ENCODE results near the gene MYO3B.

The MYO3B gene

DNA sequence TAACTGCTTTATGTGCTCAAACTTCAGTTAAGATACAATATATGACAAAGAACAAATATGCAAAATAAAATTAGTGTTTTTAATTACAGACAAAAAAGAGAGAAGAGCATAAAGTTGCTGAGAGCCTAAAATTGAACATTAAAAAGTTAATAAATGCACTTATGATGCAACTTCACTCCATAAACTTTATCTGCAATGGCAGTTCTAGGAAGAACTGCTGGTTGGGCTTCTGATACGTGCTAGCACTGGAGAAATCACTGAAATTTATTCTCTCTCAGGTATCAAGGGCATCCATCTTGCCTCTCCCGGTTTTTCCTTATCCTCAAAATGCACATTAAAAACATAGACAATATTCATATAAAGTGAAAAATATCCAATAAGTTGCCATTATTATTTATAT lies 35.7 kb downstream of the MYO3B start:
- DNase-seq, result no peak

DNA sequence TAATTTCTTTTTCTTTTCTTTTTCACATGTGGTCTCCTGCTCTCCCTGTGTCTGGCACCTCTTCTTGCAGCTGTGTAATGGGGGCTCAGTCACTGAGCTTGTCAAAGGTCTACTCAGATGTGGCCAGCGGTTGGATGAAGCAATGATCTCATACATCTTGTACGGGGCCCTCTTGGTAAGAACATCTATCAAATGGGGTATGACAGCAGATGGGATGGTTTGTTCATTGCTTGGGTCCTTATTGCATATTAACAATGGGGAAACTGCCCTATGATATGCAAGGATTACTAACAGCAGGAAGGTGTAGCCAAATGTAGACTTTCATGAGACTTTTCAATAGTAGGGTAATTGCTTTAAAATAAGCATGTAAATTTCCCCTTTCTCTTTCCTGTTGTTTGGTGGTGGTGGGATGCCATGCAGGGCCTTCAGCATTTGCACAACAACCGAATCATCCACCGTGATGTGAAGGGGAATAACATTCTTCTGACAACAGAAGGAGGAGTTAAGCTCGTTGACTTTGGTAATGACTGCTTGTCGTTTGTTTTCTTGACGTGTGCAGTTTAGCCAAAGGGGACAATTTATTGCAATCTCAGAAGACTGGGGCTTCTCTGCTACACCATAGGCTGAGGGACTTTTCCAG lies 36.5 kb downstream of the MYO3B start:
- DNase-seq, result no peak

DNA sequence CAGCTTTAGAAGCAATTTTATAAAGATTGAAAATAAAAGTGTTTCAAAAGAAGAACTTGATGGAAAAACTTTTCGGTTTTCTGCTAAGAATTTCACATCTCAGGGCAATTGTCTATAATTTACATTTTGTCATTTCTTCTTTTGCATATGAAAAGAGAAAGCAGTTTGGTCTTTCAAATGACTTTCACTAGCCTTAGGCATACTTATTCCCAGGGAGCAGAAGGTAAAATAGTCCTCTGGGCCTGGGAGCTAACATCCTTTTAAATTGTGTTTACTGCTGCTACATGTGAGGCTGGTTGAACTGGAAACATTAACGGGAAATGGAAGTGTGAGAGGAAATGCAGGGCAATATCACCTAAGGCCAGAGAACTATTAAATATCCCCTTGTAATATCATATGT lies 37.1 kb downstream of the MYO3B start:
- no peak for DNase-seq

DNA sequence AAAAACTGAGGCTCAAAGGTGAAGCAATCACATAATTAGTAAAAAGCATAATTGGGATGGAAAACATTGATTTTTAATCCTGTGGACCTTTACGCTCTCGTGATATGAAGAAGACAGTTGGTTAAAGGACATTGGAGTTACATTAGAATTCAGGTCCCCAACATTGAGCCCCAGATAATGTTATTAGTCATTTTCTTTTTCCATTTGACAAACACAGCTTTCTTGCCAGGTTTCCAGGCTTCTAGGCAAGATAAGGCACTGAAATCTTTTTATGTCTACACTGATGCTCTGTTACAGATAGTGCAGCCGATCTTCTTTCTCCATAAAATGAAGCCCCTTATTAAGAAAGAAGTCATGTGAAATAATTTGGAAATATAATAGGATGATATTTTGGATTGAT lies 38.5 kb downstream of the MYO3B start:
- DNase-seq, result no peak

DNA sequence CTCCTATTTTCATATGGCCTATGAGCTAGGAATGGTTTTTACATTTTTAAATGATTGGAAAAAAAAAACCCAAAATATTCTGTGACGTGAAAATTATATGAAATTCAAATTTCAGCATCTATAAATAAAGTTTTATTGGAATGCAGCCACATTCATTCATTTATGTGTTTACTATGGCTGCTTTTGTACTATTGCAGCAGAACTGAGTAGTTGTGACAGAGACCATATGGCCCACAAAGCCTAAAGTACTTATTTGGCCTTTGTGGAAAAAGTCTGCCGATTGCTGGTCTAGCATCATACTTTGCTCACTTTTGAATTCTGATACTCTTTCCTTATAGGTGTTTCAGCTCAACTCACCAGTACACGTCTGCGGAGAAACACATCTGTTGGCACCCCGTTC lies 39.0 kb downstream of the MYO3B start:
- DNase-seq, result no peak

DNA sequence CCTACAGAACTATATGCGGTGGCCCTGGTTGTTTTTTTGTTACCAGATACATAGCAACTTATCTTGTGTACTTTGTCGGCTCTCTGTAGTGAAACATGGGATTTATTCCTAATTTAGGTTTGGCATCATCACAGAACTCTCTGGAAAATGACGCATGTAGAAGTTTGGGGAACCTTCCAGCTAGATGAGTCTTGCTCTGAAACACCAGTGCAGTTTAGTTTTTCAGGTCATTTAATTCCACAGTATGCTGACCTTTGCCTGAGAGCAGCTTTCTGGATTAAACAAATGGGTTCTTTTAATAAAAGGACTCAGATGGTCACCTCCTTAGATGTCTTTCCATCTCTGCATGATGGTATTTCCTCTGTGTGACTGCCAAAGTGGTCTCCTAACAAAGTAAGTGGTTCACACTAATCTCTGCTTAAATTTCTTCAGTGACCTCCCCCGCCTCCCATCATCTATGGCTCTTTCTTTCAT lies 39.9 kb downstream of the MYO3B start:
- DNase-seq, result no peak

DNA sequence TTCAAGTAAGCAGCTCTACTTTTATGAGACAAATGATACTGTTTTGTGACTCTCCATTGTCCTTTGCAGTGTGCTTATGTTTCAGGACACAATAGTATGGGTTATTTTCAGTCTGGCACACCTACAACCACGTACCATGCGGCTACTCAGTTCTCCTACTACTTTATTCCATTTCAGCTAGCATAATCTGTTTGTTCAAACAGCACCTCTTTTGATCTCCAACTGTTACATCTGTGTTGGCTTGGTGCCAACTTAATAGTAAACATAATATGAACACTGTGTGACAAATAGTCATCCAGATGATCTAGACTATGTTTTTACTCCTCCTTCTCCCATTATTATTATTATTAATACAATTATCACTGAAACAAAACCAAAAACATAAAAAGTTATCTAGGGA lies 40.5 kb downstream of the MYO3B start:
- no peak for DNase-seq

DNA sequence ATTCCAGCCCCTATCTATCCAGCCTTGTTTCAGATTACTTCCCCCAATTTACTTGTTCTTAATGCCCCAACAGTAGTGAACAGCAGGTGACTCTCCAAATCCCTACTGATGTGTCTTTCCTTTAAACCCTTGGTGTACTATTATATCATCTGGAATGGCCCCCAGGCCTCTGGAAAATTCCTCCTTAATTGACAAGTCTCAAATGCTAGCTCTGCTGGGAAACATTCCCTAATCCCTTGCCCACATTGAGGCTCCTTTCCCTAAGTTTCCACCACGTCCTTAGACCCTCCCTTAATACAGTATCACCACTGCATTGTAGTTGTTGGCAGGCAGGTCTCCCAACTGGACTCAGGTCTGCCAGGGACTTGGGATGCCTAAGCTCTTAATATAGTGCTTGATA lies 41.0 kb downstream of the MYO3B start:
- DNase-seq, result no peak

- no peak for DNase-seq
Measured at GRCh38 chr2:170221317-170222288, 43.7 kb downstream of the MYO3B start.

- no peak for DNase-seq
Measured at GRCh38 chr2:170222298-170222697, 44.4 kb downstream of the MYO3B start.

- no peak for DNase-seq
Measured at GRCh38 chr2:170222842-170223241, 44.9 kb downstream of the MYO3B start.

GRCh38 chr2:170224692-170225294 lies 46.8 kb downstream of the MYO3B start:
- no peak for DNase-seq

DNA sequence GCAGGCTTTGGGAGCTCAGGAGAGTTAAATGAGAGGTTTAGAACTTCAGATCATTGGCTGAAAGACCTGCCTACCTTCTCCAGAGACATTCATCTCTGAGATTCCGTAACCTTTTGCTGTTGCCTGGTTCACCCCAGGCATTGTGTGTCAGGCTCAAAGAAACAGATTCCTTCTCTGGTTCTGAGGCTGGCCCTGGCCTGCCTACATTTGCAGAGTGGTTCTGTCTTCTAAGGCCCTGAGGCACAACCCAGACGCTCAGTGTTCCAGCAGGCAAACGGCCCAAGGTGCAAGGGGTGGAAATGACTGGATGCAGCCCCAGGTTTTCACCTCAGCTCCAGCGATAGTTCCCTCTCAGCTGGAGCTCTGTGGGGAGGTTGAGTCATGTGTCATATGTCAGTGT lies 48.3 kb downstream of the MYO3B start:
- no peak for DNase-seq

DNA sequence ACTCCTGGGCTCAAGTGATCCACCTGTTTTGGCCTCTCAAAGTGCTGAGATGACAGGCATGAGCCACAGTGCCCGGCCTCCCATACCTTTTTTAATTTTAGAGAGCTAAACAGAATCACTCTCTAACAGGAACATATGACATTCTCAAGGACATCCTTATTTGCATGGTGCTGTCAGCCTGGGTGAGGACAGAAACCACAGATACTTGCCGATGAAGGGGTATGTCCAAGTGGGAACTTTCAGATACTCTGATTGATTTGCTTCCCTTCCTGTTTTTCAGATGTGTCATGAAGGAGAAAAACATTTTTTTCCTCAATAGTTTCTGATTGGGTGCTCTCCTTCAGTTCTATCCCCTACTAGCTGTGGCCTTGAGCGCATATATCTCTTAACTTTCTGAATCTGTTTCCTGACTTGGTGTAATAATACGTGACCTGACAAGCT lies 49.6 kb downstream of the MYO3B start:
- no peak for DNase-seq

DNA sequence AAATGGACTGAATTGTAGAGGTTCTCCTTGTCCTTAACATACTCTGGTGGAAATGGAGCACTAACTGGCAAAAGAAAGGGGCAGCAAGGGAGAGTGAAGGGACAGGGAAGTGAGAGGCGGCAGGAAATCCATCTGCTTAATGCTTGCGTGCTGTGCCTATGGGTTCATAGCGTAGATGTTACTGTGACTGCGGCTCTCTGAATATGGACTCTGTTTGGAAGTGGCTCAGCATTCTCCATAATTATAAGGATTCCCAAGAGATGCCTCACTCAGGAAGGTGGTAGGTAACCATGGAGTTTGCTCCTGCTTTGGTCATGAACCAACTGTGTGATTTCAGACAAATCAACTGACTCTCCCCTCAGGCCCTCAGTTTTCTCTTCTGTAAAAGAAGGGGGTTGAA lies 50.0 kb downstream of the MYO3B start:
- no peak for DNase-seq

GRCh38 chr2:170228429-170228828 lies 50.5 kb downstream of the MYO3B start:
- DNase-seq, result no peak

- no peak for DNase-seq
Measured at GRCh38 chr2:170229125-170229524, 51.2 kb downstream of the MYO3B start.

- DNase-seq, result no peak
Measured at GRCh38 chr2:170229744-170230143, 51.8 kb downstream of the MYO3B start.

DNA sequence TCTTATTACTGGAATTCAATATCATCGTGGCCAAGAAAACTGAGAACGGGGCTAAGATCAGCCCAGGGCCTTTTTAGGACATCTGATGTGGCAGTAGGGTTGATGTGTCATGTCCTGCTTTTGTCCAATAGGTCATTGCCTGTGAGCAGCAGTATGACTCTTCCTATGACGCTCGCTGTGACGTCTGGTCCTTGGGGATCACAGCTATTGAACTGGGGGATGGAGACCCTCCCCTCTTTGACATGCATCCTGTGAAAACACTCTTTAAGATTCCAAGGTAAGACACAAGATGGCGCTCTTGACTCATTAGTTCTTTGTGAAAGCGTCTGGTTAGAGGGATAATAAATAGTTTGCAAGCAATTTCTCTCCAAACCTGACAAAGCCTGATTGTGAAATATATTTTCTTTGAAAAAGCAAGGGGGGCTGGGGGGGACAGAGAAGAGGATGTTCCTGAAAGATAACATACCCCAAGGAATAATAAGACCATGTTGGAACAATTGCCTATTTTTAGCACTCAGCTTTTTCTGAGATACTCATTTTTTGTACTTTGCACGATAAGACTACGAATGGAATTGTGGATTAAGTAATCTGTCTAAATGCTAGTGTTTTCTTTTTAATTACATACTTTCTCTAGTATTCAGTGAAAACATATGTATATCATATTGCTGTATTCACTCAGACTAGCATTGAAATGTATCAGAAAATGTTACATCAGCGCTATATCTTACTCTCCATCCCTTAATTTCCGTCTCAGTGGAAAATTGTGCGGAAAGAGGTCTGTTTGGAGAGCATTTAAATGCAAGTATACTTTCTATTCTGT lies 58.1 kb downstream of the MYO3B start:
- DNase-seq, result peak; percentile 41

DNA sequence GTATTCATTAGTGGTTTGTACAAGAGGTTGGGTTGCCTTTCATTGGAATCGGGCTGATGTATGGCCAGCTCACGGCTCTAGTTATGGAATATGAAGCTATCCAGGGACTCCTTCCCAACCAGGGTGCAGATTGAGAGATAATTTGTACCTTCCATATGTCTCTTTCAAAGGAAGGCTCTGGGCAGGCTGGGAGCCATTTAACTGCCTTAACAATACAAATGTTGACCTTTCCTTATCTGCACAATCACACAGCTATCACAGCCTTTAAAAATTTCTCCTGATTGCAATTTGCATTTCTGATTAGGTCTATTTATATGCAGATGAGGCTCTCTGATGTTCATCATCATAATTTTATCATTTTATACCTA lies 58.7 kb downstream of the MYO3B start:
- no peak for DNase-seq

GRCh38 chr2:170237572-170238120 lies 59.7 kb downstream of the MYO3B start:
- DNase-seq, result no peak

DNA sequence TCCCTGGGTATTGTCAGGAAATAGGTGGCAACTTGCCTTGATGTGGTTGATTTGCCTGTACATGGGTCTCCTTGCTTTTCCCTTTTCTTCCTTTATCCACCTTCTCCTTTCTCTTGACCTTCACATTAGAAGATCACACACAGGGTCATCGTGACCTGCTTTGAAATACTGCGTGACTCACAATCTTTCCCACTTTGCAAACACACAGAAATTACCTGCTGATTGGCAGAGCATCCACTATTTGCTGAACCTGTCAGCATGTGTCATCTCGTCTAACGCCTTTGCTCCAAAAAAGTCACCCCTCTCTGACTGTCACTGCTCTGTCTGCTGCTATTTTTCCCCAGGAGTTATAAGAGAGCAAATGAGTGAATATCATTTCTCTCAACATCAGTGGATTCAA lies 60.8 kb downstream of the MYO3B start:
- DNase-seq, result no peak

- DNase-seq, result no peak
Measured at GRCh38 chr2:170240629-170241028, 62.7 kb downstream of the MYO3B start.
